Measurements from ENCODE around the gene TUBA1C. TPM values are rescaled to one million over a fixed set of nuclear protein-coding genes. Genes with fewer than 3 reads are reported as not detected.

TUBA1C gene
- total RNA-seq, 2 donors from 2014 or later, result 600 to 684 TPM

GRCh38 chr12:49294086-49294803 lies 29.4 kb downstream of the TUBA1C start:
- Histone ChIP-seq H3K9ac (ENCODE audit: extremely low read depth, low read length, poor library complexity, severe bottlenecking) (no peak overlapping the region), H3K27me3 (ENCODE audit: control insufficient read depth, insufficient read depth, low read length, poor library complexity, severe bottlenecking) (peaks cover 70% of the 10 kb centered on the region), H3K27ac (ENCODE audit: low read depth, low read length) (no peak overlapping the region), H3K36me3 (ENCODE audit: control insufficient read depth, insufficient read depth, low read length) (no peaks in the 10 kb centered on the region), H3K4me1 (ENCODE audit: control insufficient read depth, insufficient read depth, low read length) (no peaks in the 10 kb centered on the region), H3K9me3 (ENCODE audit: control insufficient read depth, low read length) (no peaks in the 10 kb centered on the region), H3K4me3 (ENCODE audit: low read length) (no peak overlapping the region)
- WGBS, 2 experiments (ENCODE audit: insufficient coverage in 1 of 2, insufficient read length in 1 of 2), result 72 to 73% methylated on average over 3 to 8 of the region's 8 CpGs
- no peaks in the 10 kb centered on the region for H3K9me3 Mint-ChIP-seq
- no peak overlapping the region for H3K4me3 Mint-ChIP-seq
- peaks cover 3% of the 10 kb centered on the region for H3K4me1 Mint-ChIP-seq
- peaks cover 89% of the 10 kb centered on the region for H3K27me3 Mint-ChIP-seq (ENCODE audit: insufficient read depth)
- peak; percentile 69 for DNase-seq
- TF ChIP-seq, protein P1, sequence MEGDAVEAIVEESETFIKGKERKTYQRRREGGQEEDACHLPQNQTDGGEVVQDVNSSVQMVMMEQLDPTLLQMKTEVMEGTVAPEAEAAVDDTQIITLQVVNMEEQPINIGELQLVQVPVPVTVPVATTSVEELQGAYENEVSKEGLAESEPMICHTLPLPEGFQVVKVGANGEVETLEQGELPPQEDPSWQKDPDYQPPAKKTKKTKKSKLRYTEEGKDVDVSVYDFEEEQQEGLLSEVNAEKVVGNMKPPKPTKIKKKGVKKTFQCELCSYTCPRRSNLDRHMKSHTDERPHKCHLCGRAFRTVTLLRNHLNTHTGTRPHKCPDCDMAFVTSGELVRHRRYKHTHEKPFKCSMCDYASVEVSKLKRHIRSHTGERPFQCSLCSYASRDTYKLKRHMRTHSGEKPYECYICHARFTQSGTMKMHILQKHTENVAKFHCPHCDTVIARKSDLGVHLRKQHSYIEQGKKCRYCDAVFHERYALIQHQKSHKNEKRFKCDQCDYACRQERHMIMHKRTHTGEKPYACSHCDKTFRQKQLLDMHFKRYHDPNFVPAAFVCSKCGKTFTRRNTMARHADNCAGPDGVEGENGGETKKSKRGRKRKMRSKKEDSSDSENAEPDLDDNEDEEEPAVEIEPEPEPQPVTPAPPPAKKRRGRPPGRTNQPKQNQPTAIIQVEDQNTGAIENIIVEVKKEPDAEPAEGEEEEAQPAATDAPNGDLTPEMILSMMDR (conservative IDR thresholded peaks at IDR 0.05), result no peak
- no peaks in the 10 kb centered on the region for H3K36me3 Mint-ChIP-seq (ENCODE audit: low read depth)
- H3K27ac Mint-ChIP-seq, result no peak overlapping the region

GRCh38 chr12:49294804-49295081 lies 29.9 kb downstream of the TUBA1C start:
- TF ChIP-seq, protein P1 (conservative IDR thresholded peaks at IDR 0.05), result no peak
- no peaks in the 10 kb centered on the region for H3K36me3 Mint-ChIP-seq (ENCODE audit: low read depth)
- Histone ChIP-seq H3K27ac (ENCODE audit: low read depth, low read length) (no peak overlapping the region), H3K9me3 (ENCODE audit: control insufficient read depth, low read length) (no peaks in the 10 kb centered on the region), H3K9ac (ENCODE audit: extremely low read depth, low read length, poor library complexity, severe bottlenecking) (no peak overlapping the region), H3K36me3 (ENCODE audit: control insufficient read depth, insufficient read depth, low read length) (no peaks in the 10 kb centered on the region), H3K27me3 (ENCODE audit: control insufficient read depth, insufficient read depth, low read length, poor library complexity, severe bottlenecking) (peaks cover 70% of the 10 kb centered on the region), H3K4me3 (ENCODE audit: low read length) (no peak overlapping the region), H3K4me1 (ENCODE audit: control insufficient read depth, insufficient read depth, low read length) (no peaks in the 10 kb centered on the region)
- H3K4me3 Mint-ChIP-seq, result no peak overlapping the region
- H3K9me3 Mint-ChIP-seq, result no peaks in the 10 kb centered on the region
- 42% methylated on average over 3 of the region's 5 CpGs; no CpG with 5 or more reads in 1 of the 2 experiments for WGBS, 2 experiments (ENCODE audit: insufficient coverage in 1 of 2, insufficient read length in 1 of 2)
- no peak for DNase-seq
- peaks cover 3% of the 10 kb centered on the region for H3K4me1 Mint-ChIP-seq
- H3K27me3 Mint-ChIP-seq (ENCODE audit: insufficient read depth), result peaks cover 91% of the 10 kb centered on the region
- no peak overlapping the region for H3K27ac Mint-ChIP-seq

DNA sequence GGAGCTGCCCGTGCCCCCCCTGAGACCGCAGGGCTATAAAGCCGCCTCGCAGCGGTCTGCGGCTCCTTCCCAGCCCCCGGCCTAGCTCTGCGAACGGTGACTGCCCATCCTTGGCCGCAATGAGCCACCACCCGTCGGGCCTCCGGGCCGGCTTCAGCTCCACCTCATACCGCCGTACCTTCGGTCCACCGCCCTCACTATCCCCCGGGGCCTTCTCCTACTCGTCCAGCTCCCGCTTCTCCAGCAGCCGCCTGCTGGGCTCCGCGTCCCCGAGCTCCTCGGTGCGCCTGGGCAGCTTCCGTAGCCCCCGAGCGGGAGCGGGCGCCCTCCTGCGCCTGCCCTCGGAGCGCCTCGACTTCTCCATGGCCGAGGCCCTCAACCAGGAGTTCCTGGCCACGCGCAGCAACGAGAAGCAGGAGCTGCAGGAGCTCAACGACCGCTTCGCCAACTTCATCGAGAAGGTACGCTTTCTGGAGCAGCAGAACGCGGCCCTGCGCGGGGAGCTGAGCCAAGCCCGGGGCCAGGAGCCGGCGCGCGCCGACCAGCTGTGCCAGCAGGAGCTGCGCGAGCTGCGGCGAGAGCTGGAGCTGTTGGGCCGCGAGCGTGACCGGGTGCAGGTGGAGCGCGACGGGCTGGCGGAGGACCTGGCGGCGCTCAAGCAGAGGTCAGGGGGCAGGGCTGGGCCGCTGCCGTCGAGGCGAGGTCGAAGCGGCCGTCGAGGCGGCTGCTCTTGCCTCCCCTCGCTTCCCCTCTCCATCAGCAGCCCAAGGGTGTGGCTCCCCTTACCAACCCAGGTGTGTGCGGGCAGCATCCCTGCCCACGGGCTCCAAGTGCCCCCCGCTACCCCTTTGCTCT lies 30.4 kb downstream of the TUBA1C start, which contains the start of gene PRPH:
PRPH (plus strand) TSS at position 66 of the 855 bp plus-strand sequence; CDS start at position 120, 54 bp downstream.
- Mint-ChIP-seq H3K4me1 (peaks cover 3% of the 10 kb centered on the region), H3K27ac (no peak within 1 kb of the TSS), H3K4me3 (no peak within 1 kb of the TSS), H3K27me3 (ENCODE audit: insufficient read depth) (peaks cover 93% of the 10 kb centered on the region), H3K36me3 (ENCODE audit: low read depth) (no peaks in the 10 kb centered on the region), H3K9me3 (no peaks in the 10 kb centered on the region)
- no peak within 1 kb of the TSS for H3K4me3 ChIP-seq (ENCODE audit: low read length)
- no peak within 1 kb of the TSS for H3K27ac ChIP-seq (ENCODE audit: low read depth, low read length)
- no peak within 1 kb of the TSS for H3K9ac ChIP-seq (ENCODE audit: extremely low read depth, low read length, poor library complexity, severe bottlenecking)
- H3K27me3 ChIP-seq (ENCODE audit: control insufficient read depth, insufficient read depth, low read length, poor library complexity, severe bottlenecking), result peaks cover 70% of the 10 kb centered on the region
- TF ChIP-seq, protein P1 (conservative IDR thresholded peaks at IDR 0.05), result peak; percentile 40
- H3K4me1 ChIP-seq (ENCODE audit: control insufficient read depth, insufficient read depth, low read length), result no peaks in the 10 kb centered on the region
- H3K36me3 ChIP-seq (ENCODE audit: control insufficient read depth, insufficient read depth, low read length), result no peaks in the 10 kb centered on the region
- WGBS, 2 experiments (ENCODE audit: insufficient coverage in 1 of 2, insufficient read length in 1 of 2), result 16 to 17% methylated on average over 38 to 82 of the region's 82 CpGs
- H3K9me3 ChIP-seq (ENCODE audit: control insufficient read depth, low read length), result no peaks in the 10 kb centered on the region
- peak; percentile 86 for DNase-seq
